GM18520 (cell line): ENCODE data around the gene RAB36.

Experiments
- ATAC-seq: cut with Tn5 transposase; IDR thresholded peaks from one replicate; pipeline ENCODE4 v1.9.1; 2021; ENCODE audit not compliant: unreplicated experiment

The RAB36 gene

GRCh38 chr22:23203452-23204124 lies 58.3 kb downstream of the RAB36 start:
- no peak for ATAC-seq

GRCh38 chr22:23204125-23204488 lies 58.8 kb downstream of the RAB36 start:
- no peak for ATAC-seq

- no peak for ATAC-seq
Measured at GRCh38 chr22:23204541-23205157, 59.4 kb downstream of the RAB36 start.

- no peak for ATAC-seq
Measured at GRCh38 chr22:23205339-23206049, 60.2 kb downstream of the RAB36 start.

- ATAC-seq: no peak
Measured at GRCh38 chr22:23206915-23207314, 61.6 kb downstream of the RAB36 start.

GRCh38 chr22:23207729-23208393 lies 62.6 kb downstream of the RAB36 start:
- no peak for ATAC-seq

GRCh38 chr22:23210428-23211170 lies 65.3 kb downstream of the RAB36 start:
- no peak for ATAC-seq

GRCh38 chr22:23211622-23212021 lies 66.3 kb downstream of the RAB36 start:
- ATAC-seq: no peak

- ATAC-seq: no peak
Measured at GRCh38 chr22:23212061-23213021, 67.1 kb downstream of the RAB36 start.

- no peak for ATAC-seq
Measured at GRCh38 chr22:23213022-23213555, 67.8 kb downstream of the RAB36 start.

GRCh38 chr22:23213581-23214334 lies 68.5 kb downstream of the RAB36 start:
- ATAC-seq: no peak
